Jurkat, Clone E6-1 (cell line): ENCODE data around the gene ABCA13.

Experiments
- DNase-seq: peaks from one replicate; pipeline ENCODE4 v3.0.0-alpha.2; 2011; ENCODE audit warnings: low read depth, low spot score
- H3K4me3 ChIP-seq: 2 replicates; pipeline ENCODE4 v1.5.1; 2011; ENCODE audit warnings: mild to moderate bottlenecking, low read length, control low read depth, moderate library complexity

The ABCA13 gene

DNA sequence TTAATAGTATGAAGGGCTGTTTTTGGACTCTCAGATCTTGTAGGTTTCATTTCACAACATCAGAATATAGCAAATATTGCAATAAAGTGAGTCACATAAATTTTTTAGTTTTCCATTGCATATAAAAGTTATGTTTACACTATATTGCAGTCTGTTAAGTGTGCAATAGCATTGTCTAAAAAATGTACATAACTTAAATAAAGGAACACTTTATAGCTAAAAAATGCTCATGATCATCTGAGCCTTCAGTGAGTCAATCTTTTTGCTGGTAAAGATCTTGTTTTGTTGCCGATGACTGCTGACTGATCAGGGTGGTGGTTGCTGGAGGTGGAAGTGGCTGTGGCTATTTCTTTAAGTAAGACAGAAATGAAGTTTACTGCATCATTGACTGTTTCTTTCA is 42.0 kb downstream of the ABCA13 start:
- H3K4me3 ChIP-seq: no peak overlapping the region
- no peak for DNase-seq

DNA sequence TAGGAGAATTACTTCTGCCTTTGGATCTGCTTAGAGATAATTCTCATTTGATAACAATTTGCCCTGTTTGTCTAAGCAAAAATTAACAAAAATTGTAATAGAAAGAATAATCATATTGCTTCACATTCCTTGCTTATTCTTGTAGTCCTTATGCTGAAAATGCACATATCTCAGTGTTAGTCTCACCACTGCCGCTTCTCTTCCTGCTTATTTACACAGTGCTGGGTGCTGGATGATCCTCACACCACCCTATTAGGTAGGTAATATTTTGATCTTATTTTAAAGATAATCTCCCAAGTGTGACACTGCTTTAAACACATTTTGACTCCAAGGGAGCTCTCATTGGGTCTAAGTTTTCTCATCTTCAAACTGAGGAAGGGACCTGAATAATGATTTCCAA is 46.0 kb downstream of the ABCA13 start:
- DNase-seq: no peak
- H3K4me3 ChIP-seq: no peak overlapping the region

DNA sequence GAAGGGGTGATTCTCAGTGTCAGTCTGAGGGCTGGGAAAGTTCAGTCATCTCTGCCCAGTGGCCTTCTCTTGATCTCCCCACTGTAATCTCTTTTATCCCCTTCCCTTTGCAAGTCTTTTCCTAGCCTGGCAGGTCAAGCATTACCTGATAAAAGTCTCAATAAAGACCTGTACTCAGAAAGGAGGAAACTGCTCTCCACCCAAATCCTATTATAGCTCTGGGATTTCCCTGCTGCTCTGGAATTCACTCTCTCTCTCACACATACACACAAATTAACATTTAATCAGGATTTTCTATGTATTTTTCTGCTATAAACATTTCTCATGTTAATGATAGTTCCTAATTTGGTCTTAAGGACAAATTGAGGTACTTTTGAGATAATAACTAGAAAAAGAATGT is 46.5 kb downstream of the ABCA13 start:
- no peak overlapping the region for H3K4me3 ChIP-seq
- DNase-seq: no peak

DNA sequence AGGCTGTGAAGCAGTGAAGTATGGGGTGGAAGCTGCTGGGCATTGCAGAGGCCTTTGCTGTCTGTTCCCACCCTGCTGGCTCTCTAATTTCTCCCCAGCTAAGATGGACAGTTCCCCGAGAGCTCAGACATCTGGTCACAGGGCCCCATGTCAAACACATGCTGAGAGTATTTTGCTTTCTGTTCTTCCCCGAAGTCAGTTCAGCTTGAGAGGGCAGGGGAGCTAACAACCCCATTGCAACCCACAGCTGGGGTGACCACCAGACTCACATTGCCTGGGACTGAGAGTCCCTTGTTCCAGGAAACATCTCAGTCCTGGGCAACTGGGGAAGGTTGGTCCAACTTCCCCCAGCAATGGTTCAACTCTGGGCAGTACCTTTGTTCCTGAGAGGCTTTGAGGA is 52.8 kb downstream of the ABCA13 start:
- no peak overlapping the region for H3K4me3 ChIP-seq
- no peak for DNase-seq

DNA sequence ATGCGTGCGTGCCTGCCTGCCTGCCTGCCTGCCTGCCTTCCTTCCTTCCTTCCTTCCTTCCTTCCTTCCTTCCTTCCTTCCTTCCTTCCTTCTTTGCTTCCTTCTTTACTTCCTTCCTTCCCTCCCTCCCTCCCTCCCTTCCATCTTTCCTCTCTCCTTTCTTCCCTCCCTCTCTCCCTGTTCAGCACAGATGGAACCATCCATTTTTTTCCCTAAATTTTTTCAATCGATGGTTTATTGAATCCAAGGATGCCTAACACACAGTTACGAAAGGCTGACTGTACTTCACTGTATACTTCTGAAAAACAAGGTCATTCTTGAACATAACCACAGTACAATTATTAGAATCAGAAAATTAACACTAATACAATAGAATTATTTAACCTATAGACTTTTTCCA is 53.8 kb downstream of the ABCA13 start:
- no peak for DNase-seq
- no peak overlapping the region for H3K4me3 ChIP-seq

DNA sequence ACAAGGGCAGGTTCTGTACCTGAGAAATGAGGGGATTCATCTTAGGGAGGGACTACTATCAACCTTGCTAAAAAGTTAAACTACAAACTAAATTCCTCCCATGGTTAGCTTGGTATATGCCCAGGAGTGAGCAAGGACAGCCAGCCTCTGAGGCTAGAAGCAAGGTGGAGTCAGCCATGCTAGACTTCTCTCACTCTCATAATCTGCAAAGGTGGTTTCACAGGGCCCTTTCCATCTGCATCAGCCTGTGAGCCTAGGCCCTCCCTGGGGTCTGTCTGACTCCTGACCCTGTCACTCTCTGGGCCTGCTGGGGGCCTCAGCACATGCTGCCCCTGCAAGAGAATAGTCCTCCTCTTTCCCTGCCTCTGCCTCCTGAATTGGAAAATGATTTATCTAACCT is 66.1 kb downstream of the ABCA13 start:
- no peak overlapping the region for H3K4me3 ChIP-seq
- DNase-seq: no peak

DNA sequence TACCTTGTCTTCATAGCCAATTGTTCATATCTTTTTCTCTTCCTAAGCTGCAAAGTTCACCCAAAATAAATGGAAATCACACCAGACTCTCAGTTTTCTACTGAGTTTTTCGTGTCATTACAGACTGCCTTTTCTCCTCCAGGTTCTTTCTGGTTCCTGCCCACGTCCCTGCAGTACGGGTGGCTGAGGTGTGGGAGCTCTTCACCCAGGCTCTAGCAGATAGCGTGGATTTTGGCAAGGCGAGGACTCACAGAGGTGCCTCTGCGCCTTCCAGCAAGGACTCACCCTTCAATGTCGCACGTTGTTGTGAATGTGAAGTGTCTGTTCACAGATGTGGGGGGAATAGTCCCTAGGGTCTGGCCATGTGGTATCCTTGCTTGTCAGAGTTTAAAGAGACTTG is 71.6 kb downstream of the ABCA13 start:
- DNase-seq: no peak
- H3K4me3 ChIP-seq: no peak overlapping the region

DNA sequence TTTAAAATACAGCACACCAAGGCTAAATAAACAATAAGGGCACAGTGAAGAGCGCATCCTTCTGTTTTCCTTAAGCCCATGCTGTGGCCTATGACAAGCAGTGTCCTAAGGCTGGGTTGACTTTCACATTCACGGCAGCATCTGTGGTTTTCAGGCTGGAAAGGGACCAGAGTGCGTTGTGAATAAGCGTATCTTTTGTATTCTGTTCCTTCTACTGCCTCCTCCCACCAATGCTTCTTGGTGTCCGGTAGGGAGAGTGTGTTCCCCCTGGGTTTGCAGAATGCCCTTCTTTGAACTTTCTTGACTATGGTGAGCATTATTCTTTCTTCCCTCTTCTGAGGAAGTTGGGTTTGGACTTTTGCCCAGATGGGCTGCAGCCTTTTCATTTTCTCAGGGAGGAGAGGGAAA is 73.6 kb downstream of the ABCA13 start:
- no peak for DNase-seq
- no peak overlapping the region for H3K4me3 ChIP-seq

DNA sequence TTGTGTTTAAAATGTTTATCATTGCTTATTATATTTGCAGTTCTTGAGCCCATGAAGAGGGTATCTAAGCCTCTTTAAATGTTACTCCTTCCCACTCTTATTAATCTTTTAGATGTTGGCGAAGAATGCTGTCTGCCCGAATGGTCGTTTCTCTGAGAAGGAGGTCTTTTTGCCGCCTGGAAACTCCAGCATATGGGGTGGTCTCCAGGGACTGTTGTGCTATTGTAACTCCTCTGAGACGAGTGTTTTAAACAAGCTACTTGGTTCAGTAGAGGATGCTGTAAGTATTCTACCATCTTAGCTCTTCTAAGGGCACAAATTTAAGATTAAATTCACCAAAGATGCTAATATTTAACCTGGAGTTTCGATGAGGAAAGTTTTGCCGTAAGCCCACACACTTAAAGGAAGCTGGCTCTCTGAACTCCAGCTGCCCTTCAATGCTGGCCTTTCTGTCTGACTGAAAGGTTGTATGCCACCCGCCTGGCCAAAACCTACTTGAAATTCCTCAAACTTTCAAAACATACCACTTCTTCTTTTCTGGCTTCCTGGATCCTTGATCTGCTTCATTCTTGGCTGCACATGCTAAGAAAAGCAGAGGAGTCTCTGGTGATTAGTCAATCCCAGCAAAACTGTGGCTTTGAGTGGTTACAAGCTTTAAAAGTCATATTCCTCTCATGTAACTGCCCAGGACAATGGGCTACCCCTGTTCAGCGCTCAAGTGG is 74.7 kb downstream of the ABCA13 start:
- H3K4me3 ChIP-seq: no peak overlapping the region
- DNase-seq: no peak

DNA sequence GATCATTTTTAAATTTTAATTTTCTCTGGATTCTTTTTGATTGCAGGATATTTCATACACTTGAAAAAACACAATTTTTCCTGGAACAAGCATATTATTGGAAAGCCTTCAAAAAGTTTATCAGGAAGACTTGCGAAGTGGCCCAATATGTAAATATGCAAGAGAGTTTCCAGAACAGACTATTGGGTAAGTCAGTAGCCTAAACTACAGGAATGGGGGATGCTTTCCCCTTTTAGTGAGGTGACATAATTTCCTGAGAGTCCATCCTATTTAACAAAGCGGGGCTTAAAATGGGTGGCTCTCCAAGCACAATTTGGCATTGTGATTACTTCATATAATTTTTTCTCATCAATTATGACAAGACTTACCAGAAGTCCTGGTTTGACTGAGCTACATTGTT is 77.9 kb downstream of the ABCA13 start:
- no peak for DNase-seq
- H3K4me3 ChIP-seq: no peak overlapping the region

DNA sequence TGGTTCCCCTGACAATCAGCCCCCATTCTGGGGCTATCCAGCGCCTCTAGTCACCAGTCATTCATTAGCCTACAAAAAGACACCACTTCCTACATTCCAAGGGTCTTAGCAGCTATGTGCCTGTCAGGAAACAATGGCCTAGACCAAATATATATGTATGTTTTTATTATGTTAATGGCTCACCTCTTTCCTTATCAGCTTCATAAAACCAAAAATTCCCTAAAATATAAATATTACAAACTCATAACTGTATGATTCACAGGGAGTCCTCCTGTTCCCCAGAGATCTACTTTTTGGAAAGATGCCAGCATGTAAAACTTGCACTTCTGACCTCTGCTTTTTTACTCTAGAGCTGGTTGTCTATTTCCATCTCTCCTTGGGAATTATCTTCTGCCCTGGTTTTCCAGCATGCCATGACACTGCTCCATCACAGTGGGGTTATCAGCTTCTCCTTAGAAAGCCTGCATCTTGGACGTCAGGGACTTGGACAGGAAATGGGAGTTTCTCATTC is 79.2 kb downstream of the ABCA13 start:
- no peak overlapping the region for H3K4me3 ChIP-seq
- no peak for DNase-seq

DNA sequence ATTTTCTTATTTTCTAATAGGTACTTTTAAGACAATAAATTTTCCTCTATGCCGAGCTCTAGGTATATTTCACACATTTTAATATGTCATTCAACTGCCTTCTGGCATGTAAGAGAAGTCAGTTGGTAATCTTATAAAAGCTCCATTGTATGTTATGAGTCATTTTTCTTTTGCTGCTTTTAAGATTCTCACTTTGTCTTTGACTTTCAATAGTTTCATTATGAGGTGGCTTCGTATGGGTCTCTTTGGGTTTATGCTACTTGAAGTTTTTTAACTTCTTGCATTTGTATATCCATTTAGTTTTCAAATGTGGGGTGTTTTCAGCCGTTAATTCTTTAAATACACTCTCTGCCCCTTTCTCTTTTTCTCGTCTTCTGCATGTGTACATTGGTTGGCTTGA is 80.5 kb downstream of the ABCA13 start:
- no peak for DNase-seq
- H3K4me3 ChIP-seq: no peak overlapping the region

DNA sequence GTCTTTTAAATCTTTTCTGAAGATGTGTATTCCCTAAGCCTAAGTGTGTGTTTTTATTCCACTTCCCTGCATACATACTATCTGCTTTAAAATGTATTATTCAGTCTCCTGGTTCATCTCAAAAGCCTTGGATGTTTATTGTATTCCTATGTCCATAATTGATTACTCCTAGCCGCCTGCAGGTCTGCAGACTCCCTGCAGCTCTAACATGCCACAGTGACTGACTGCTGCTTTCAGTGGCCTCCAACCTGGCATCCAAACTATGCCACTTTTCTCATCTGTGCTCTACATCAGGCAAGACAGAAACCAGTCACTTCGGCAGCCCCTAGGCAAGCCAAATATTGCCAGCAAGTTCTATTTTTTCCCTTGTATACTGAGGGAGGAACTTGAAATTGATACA is 81.7 kb downstream of the ABCA13 start:
- no peak for DNase-seq
- no peak overlapping the region for H3K4me3 ChIP-seq

DNA sequence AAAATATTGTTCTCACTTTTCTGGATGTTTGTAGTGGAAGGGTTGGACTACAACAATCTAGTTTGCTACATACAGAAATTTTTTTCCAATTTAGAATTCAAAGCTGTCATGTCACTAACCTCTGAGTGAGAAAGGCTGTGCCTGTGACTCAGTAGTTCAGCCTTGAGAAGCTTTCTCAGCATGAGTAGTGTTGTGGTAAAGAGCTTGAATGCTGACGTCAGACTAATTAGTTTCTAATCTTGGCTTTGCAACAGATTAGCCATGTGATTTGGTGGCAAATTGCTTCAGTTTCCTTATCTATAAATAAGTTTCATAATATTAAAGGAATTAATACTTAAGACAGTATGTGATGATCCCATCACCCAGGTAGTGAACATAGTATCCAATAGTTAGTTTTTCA is 83.8 kb downstream of the ABCA13 start:
- no peak overlapping the region for H3K4me3 ChIP-seq
- DNase-seq: no peak

DNA sequence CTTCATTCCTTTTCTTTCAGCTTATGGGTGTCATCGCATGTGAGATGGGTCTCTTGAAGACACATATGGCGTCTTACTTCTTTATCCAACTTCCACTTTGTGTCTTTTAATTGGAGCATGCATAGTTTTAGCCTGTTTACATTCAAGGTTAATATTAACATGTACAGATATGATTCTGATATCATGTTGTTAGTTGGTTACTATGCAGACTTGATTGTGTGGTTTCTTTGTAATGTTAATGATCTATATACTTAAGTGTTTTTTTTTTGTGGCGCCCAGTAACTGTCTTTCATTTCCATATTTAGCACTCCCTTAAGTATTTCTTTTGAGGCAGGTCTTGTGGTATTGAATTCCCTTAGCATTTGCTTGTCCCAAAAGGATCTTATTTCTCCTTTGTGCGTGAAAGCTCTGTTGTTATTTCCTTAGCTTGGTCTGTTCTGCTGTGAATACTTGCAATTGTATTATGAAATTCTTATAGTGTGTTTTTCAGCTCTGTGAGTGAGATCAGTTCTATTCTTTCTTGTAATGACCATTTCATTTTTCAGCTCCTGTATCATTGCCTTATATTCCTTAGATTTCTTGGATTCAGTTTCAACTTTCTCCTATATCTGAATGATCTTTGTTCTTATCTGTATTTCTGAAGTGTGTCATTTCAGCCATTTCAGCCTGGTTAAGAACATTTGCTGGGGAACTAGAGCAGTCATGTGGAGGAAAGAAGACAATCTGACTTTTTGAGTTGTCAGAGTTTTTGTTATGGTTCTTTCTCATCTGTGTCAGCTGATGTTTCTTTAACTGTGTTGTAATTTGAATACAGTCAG is 88.4 kb downstream of the ABCA13 start:
- no peak for DNase-seq
- no peak overlapping the region for H3K4me3 ChIP-seq

DNA sequence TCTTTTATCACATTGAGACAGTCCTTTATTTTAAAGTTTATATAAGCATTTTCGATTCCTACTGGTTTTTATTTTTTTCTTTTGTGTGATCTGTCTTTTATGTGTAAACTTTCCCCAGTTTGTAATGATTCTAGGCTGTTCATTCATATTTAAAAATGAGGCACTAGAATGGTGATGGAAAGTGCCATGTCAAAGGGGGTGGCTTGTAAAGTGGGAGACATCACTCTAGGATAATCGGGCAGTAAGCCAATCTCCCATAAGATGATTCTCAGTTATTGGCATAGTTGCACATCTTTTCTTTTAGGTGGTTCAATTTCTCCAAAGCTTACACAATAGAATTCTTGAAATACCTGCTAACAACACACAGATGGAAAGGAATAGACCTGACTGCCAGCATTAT is 90.4 kb downstream of the ABCA13 start:
- no peak for DNase-seq
- H3K4me3 ChIP-seq: no peak overlapping the region

DNA sequence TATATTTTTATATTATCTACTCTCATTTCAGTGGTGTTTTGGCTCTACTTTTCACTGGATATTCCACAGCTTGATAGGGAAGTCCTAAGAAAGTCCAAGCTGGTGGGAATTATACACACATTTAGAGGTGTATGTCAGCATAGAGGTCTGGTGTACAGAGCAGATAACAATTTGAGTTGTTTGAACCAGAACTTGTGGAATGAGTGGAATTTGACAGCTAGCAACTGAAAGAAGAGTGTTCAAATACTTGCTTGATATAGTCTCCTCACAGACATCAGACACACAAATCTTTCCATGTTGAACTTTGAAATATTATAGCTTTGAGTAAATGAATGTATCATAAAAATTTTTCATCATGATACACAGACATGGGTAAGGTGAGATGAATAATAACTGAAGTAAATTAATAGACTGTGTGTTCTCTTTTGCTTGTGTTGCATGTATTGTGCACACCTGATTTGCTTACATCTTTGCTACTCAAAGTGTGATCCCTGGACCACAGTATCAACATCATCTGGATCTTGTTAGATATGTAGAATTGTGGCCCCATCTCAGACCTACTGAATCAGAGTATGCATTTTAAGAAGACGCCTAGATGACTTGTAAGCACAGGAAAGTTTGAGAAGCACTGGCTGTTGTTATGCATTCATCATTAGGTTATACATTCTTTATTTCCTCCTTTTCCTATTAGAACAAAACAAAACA is 91.5 kb downstream of the ABCA13 start:
- DNase-seq: no peak
- no peak overlapping the region for H3K4me3 ChIP-seq

DNA sequence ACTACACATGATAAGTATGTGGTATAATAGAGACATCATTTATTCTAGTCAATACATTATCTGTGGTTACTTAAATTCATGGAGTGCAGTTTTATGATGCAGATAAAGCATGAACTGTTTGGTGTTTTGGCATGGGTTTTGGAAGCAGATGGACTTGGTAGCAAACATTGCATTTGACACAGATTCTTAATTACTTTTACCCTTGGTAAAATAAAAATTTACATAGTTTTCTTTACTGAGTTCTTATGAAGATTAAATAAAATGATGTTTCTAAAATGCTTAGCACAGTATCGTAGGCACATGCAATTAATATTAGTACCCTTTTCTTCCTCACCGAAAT is 92.0 kb downstream of the ABCA13 start:
- no peak for DNase-seq
- no peak overlapping the region for H3K4me3 ChIP-seq

DNA sequence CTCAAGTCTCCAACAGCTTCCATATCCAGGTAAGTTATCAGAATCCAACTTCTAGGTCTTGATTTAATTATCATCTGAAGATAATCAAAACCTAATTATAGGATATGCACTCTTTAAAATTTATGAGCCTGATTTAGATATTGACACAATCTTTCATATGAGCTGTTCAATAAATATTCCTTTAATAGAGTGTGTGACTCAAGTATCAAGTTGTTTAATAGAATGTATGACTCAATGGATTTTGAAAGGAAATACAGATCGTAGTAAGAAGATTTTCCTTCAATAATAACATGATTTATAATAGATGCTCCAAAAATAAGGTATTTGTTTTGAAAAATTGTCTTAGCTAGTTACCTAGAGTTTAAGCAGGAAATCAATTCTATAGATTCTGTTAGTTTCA is 97.8 kb downstream of the ABCA13 start:
- no peak for DNase-seq
- H3K4me3 ChIP-seq: no peak overlapping the region

DNA sequence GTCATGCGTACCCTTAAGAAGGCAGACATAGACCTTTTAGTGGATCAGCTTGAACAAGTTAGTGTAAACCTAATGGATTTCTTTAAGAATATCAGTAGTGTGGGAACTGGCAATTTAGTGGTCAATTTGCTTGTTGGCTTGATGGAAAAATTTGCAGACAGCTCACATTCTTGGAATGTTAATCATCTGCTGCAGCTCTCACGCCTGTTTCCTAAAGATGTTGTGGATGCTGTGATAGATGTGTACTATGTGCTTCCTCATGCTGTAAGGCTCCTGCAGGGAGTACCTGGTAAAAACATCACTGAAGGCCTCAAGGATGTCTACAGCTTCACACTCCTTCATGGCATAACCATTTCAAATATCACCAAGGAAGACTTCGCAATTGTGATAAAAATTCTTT is 103.4 kb downstream of the ABCA13 start:
- no peak overlapping the region for H3K4me3 ChIP-seq
- no peak for DNase-seq
